SK-N-SH treated with all-trans-retinoic acid at 6 μM for 48 hours (cell line): ENCODE measurements around the gene KRTAP12-2.
"Not testable (repeated sequence)": the region's sequence is repeated elsewhere in the genome, so short reads cannot be mapped to it uniquely, and the experiment has no call there.

Experiments used
- ATAC-seq: fragments of 200-7000 bp; cut with Tn5 transposase; 3 replicates; pipeline ENCODE4 v1.9.1; 2020; ENCODE audit warnings: mild to moderate bottlenecking, moderate library complexity
- ARNTL ChIP-seq: fragments of 450-650 bp; formaldehyde crosslinking; IDR thresholded peaks from 2 replicates; pipeline ENCODE4 v1.5.0; 2020; ENCODE audit warnings: low read depth, mild to moderate bottlenecking, moderate library complexity, borderline replicate concordance
- BACH2 ChIP-seq: fragments of 250-450 bp; sonication (Bioruptor Pico); IDR thresholded peaks from 2 replicates; pipeline ENCODE4 v1.9.0; 2021; ENCODE audit warnings: mild to moderate bottlenecking, borderline replicate concordance
- CSDC2 ChIP-seq: fragments of 250-450 bp; sonication (Bioruptor Pico); IDR thresholded peaks from 2 replicates; pipeline ENCODE4 v1.5.0; 2020; ENCODE audit warnings: mild to moderate bottlenecking, moderate library complexity
- ESRRG ChIP-seq: fragments of 250-450 bp; sonication (Bioruptor Pico); IDR thresholded peaks from 2 replicates; pipeline ENCODE4 v1.6.1; 2021; ENCODE audit warnings: mild to moderate bottlenecking
- GLIS3 ChIP-seq: fragments of 250-450 bp; sonication (Bioruptor Pico); IDR thresholded peaks from 2 replicates; pipeline ENCODE4 v1.5.0; 2020; ENCODE audit warnings: mild to moderate bottlenecking, moderate library complexity
- ISL1 ChIP-seq: fragments of 250-450 bp; sonication (Bioruptor Pico); IDR thresholded peaks from 2 replicates; pipeline ENCODE4 v2.1.2; 2022; ENCODE audit warnings: mild to moderate bottlenecking, moderate library complexity
- OSR1 ChIP-seq: fragments of 250-450 bp; sonication (Bioruptor Pico); IDR thresholded peaks from 2 replicates; pipeline ENCODE4 v1.8.0; 2022; ENCODE audit warnings: moderate library complexity, mild to moderate bottlenecking, inconsistent platforms
- PPARA ChIP-seq: fragments of 250-450 bp; sonication (Bioruptor Pico); IDR thresholded peaks from 2 replicates; pipeline ENCODE4 v1.5.0; 2020; ENCODE audit warnings: mild to moderate bottlenecking, borderline replicate concordance
- RARB ChIP-seq: fragments of 250-450 bp; sonication (Bioruptor Pico); IDR thresholded peaks from 2 replicates; pipeline ENCODE4 v1.8.0; 2021; ENCODE audit warnings: mild to moderate bottlenecking, moderate library complexity
- SNAI2 ChIP-seq: fragments of 250-450 bp; sonication (Bioruptor Pico); IDR thresholded peaks from 2 replicates; pipeline ENCODE4 v1.5.0; 2020; ENCODE audit warnings: mild to moderate bottlenecking, moderate library complexity
- TOX ChIP-seq: fragments of 250-450 bp; sonication (Bioruptor Pico); IDR thresholded peaks from 2 replicates; pipeline ENCODE4 v1.8.0; 2021; ENCODE audit warnings: mild to moderate bottlenecking, moderate library complexity, borderline replicate concordance
- ZC3H10 ChIP-seq: fragments of 250-450 bp; sonication (Bioruptor Pico); IDR thresholded peaks from 2 replicates; pipeline ENCODE4 v1.5.1; 2021; ENCODE audit warnings: mild to moderate bottlenecking, moderate library complexity
- ZFP3 ChIP-seq: fragments of 250-450 bp; sonication (Bioruptor Pico); IDR thresholded peaks from 2 replicates; pipeline ENCODE4 v1.5.0; 2020; ENCODE audit warnings: mild to moderate bottlenecking, moderate library complexity
- ZFP30 ChIP-seq: fragments of 450-650 bp; formaldehyde crosslinking; IDR thresholded peaks from 2 replicates; pipeline ENCODE4 v1.5.0; 2022; ENCODE audit warnings: mild to moderate bottlenecking, moderate library complexity
- ZNF565 ChIP-seq: fragments of 450-650 bp; formaldehyde crosslinking; conservative IDR thresholded peaks from 2 replicates; pipeline ENCODE4 v1.5.0; 2020; ENCODE audit warnings: low read depth, mild to moderate bottlenecking, moderate library complexity
- ZNF70 ChIP-seq: fragments of 450-650 bp; formaldehyde crosslinking; IDR thresholded peaks from 2 replicates; pipeline ENCODE4 v1.5.0; 2020; ENCODE audit warnings: mild to moderate bottlenecking, moderate library complexity
- ZNF8 ChIP-seq: fragments of 450-650 bp; formaldehyde crosslinking; IDR thresholded peaks from 2 replicates; pipeline ENCODE4 v1.5.0; 2020; ENCODE audit warnings: mild to moderate bottlenecking, moderate library complexity
- TF ChIP-seq, protein P1 (sequence below): fragments of 250-450 bp; sonication (Bioruptor Pico); IDR thresholded peaks from 2 replicates; pipeline ENCODE4 v1.8.0; 2021; ENCODE audit warnings: low read depth, mild to moderate bottlenecking, moderate library complexity, borderline replicate concordance
- TF ChIP-seq, protein P2 (sequence below): fragments of 250-450 bp; sonication (Bioruptor Pico); IDR thresholded peaks from 2 replicates; pipeline ENCODE4 v1.8.0; 2020; ENCODE audit warnings: mild to moderate bottlenecking, moderate library complexity, borderline replicate concordance
- TF ChIP-seq, protein P3 (sequence below): fragments of 250-450 bp; sonication (Bioruptor Pico); IDR thresholded peaks from 2 replicates; pipeline ENCODE4 v1.5.1; 2020; ENCODE audit warnings: low read depth, mild to moderate bottlenecking, moderate library complexity

KRTAP12-2 gene

DNA sequence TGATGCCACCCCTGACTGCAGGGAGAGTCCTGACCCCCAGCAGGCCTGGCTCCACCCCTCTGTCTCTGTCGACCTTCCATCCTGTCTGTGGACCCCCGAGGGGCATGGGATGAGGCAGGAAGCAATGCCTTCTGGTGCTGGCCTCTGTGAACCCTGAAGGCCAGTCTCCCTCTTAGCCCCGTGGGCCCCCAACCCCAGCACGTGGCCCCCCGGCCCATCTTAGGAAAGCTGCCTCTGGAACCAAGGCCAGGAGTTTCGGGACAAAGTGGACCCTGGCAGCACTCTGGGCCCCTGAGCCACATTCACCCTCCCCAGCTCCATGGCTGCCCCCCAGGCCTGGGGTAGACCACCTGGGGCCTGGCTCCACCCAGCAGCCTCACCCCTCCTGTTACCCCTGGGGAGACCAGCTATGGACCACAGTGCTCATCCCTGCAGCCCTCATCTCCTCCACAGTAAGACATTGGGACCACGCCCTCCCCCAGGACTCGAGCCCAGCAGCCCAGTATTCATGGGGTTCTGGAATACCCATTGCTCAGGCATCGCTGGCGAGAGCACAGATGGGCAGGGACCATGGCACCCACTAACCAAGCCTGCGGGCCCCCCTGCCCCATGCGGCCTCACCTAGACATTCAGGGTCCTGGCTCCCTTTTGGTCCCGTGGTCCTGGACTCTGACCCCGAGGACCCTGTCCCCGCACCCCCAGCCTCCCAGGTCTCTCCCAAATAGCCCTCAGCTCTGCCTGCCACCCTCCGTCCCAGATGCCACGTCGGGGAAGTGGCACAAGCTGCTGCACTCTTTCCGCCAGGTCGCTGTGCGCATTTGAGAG, 28.0 kb downstream of the KRTAP12-2 start:
- ATAC-seq: not testable (repeated sequence)

DNA sequence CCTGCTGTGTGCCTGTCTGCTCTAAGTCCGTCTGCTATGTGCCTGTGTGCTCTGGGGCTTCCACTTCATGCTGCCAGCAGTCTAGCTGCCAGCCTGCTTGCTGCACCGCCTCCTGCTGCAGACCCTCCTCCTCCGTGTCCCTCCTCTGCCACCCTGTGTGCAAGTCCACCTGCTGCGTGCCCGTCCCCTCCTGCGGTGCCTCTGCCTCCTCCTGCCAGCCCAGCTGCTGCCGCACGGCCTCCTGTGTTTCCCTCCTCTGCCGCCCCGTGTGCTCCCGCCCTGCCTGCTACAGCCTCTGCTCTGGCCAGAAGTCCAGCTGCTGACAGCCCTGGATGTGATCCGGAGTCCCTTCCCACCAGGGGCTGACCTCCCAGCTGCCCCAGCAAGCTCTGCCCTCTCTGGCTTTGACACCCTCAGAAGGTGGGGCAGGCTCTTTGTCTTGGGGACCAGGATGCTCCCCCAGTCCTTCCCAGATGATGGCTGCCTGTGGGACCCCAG, 28.8 kb downstream of the KRTAP12-2 start:
- ATAC-seq: not testable (repeated sequence)

DNA sequence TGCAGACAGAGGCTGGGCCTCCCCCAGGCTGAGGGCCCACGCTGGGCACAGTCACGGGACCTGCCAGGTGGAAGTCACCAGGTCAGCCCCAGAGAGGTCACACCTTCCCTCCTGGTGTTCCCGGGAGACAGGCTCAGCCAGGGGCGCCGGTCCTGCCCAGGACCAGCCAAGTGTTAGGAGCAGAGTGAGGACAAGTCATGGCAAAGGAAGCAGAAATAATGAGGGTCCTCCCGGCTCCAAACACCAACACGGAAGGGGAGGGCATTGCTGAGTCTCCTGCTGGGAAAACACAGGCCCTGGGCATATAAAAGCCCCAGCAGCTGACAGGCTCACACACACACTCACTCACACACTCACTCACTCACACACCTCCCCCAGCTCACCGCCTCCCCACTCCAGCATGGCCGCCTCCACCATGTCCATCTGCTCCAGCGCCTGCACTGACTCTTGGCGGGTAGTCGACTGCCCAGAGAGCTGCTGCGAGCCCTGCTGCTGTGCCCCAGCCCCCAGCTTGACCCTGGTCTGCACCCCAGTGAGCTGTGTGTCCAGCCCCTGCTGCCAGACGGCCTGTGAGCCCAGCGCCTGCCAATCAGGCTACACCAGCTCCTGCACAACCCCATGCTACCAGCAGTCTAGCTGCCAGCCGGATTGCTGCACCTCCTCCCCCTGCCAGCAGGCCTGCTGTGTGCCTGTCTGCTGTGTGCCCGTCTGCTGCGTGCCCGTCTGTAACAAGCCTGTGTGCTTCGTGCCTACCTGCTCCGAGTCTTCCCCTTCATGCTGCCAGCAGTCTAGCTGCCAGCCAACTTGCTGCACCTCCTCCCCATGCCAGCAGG, 29.5 kb downstream of the KRTAP12-2 start, which contains the start of gene KRTAP10-10:
KRTAP10-10 (plus strand) TSS at position 339 of the 833 bp plus-strand sequence; CDS start at position 401, 62 bp downstream.
- no peak for ATAC-seq
- TF ChIP-seq ZNF70 (CRISPR knock-in tag) (no peak), ZNF565 (CRISPR knock-in tag) (no peak), RARB (CRISPR knock-in tag) (no peak)
- TF ChIP-seq, protein P1, sequence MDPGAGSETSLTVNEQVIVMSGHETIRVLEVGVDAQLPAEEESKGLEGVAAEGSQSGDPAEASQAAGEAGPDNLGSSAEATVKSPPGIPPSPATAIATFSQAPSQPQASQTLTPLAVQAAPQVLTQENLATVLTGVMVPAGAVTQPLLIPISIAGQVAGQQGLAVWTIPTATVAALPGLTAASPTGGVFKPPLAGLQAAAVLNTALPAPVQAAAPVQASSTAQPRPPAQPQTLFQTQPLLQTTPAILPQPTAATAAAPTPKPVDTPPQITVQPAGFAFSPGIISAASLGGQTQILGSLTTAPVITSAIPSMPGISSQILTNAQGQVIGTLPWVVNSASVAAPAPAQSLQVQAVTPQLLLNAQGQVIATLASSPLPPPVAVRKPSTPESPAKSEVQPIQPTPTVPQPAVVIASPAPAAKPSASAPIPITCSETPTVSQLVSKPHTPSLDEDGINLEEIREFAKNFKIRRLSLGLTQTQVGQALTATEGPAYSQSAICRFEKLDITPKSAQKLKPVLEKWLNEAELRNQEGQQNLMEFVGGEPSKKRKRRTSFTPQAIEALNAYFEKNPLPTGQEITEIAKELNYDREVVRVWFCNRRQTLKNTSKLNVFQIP (CRISPR knock-in tag): no peak

DNA sequence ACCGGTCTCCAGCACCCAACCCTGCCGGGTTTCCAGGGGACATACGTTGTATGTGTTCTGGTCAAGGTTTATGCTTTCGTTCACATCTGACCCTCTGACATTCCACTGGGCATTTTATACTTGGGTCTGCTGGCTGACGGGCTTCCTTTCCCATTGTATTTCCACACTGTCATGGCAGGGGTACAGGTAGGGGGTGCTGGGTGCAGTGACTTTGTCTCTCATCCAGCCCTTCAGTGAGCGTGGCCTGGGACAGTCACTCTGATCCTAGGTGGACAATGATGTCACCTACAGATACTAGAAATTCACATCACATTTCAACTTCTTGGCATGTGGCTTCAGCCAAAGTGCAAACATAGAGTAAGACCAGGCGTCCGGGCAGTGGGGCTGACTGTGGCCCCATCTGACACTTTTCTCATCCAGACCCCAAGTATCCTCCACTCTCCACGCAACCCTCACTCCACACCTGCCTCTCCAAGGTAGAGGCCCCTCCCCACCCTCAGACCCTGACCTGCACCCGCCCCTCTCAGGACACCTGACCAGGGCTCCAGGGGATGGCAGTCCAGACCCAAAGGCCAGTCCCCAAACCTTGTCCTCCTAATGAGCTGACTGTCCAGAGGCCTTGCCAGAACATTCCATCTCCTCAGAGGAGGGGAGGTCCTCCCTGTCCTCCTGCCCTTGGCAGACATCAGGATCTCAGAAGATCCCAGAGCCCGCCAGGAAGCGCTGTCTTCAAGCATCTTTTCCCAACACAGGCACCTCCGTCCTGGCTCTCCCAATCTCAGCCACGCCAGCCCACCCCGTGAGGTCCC, 30.3 kb downstream of the KRTAP12-2 start:
- no peak for ATAC-seq
- TF ChIP-seq PPARA (CRISPR knock-in tag) (no peak), BACH2 (CRISPR knock-in tag) (no peak), CSDC2 (no peak)
- TF ChIP-seq, protein P2, sequence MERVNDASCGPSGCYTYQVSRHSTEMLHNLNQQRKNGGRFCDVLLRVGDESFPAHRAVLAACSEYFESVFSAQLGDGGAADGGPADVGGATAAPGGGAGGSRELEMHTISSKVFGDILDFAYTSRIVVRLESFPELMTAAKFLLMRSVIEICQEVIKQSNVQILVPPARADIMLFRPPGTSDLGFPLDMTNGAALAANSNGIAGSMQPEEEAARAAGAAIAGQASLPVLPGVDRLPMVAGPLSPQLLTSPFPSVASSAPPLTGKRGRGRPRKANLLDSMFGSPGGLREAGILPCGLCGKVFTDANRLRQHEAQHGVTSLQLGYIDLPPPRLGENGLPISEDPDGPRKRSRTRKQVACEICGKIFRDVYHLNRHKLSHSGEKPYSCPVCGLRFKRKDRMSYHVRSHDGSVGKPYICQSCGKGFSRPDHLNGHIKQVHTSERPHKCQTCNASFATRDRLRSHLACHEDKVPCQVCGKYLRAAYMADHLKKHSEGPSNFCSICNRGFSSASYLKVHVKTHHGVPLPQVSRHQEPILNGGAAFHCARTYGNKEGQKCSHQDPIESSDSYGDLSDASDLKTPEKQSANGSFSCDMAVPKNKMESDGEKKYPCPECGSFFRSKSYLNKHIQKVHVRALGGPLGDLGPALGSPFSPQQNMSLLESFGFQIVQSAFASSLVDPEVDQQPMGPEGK (CRISPR knock-in tag): no peak
- TF ChIP-seq, protein P1 (CRISPR knock-in tag): no peak
- TF ChIP-seq, all 23 proteins: peak for 0

DNA sequence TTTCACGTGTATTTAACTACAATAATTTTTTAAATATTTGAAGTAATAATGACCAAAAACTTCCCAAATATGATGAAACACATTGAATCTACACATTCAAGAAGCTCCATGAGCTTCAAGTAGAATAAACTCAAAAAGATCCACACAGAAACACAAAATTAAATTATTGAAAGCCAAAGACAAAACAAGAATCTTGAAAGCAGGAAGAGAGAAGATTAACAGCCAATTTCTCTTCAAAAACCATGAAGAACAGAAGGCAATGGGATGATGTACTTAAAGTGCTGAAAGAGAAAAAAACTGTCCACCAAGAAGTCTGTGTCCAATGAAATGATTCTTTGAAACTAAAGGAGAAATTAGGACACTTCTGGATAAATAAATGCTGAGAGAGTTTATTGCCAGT, 34.7 kb downstream of the KRTAP12-2 start:
- no peak for ATAC-seq
- TF ChIP-seq OSR1 (CRISPR knock-in tag) (no peak), ISL1 (CRISPR knock-in tag) (no peak), ARNTL (CRISPR knock-in tag) (no peak), ZC3H10 (CRISPR knock-in tag) (no peak), CSDC2 (no peak)

DNA sequence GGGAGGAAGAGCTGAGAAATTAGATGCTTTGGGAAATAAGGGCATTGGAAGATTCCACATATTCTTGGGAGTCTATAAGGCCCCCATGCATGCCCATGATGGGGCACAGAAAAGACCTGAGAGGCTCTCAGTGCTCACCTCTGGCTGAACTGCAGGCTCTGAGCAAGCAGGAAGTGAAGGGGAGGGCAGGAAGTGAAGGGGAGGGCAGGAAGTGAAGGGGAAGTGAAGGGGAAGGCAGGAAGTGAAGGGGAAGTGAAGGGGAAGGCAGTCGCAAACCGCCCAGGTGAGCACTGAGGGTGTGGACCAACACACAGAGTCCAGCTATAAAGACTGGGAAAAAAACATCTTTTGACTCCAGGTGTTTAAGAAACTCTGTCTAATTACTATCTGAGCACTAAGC, 36.3 kb downstream of the KRTAP12-2 start:
- no peak for ATAC-seq

More for the DNA sequence above, 36.3 kb downstream of the KRTAP12-2 start:
- TF ChIP-seq GLIS3 (no peak), ISL1 (CRISPR knock-in tag) (no peak), TOX (no peak), ZFP30 (no peak), BACH2 (CRISPR knock-in tag) (no peak), ZFP3 (CRISPR knock-in tag) (no peak), SNAI2 (CRISPR knock-in tag) (no peak), ARNTL (CRISPR knock-in tag) (no peak), ZNF70 (CRISPR knock-in tag) (no peak), ESRRG (CRISPR knock-in tag) (no peak), PPARA (CRISPR knock-in tag) (no peak), CSDC2 (no peak), ZNF8 (CRISPR knock-in tag) (no peak), ZC3H10 (CRISPR knock-in tag) (no peak)
- TF ChIP-seq, protein P3, sequence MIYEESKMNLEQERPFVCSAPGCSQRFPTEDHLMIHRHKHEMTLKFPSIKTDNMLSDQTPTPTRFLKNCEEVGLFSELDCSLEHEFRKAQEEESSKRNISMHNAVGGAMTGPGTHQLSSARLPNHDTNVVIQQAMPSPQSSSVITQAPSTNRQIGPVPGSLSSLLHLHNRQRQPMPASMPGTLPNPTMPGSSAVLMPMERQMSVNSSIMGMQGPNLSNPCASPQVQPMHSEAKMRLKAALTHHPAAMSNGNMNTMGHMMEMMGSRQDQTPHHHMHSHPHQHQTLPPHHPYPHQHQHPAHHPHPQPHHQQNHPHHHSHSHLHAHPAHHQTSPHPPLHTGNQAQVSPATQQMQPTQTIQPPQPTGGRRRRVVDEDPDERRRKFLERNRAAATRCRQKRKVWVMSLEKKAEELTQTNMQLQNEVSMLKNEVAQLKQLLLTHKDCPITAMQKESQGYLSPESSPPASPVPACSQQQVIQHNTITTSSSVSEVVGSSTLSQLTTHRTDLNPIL: no peak
- TF ChIP-seq, protein P2 (CRISPR knock-in tag): no peak
